ENCODE results near the gene MYH9.

Gene MYH9

DNA sequence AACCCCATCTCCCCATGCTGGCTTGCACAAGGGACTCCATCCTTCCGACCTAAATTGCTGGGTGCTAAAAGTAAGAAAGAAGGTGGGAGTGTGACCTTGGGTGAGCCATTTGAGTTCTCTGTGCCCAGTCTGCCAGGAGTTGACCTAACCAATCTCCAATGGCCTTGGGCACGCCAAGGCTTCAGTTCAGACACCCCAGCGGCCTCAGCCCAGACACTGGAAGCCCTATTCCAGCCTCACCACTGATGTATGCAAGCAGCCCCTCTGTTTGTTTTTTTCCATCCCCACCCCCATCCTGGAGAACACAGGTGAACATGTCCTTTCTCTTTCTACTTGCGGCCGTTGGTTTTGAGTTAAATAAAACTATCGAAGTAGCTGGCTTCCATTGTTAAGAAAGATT, 31.9 kb downstream of the MYH9 start:
- no peak for TF ChIP-seq CTCF (IDR thresholded peaks at IDR 0.05; ENCODE audit: low read depth, low read length)
- H3K4me3 ChIP-seq (ENCODE audit: low read depth, low read length): peak overlapping the region; percentile 39

DNA sequence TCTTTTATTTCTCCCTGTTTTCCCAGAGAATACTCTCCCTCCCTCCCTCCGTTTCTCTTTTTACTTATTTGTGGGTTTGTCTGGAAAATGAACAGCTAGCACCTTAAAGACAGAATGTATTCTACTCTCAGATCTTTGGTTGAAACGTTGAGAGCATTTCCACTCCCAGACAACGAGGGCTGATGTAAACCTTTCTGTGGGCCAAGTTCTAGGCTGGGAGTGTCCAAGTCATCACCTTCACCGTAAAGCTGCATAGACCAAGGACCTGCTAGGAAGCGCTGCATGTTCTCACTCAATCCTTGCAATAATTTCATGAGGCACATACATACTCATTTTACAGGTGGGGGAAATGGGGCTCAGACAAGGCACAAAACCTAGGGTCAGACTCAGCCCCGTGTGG, 32.4 kb downstream of the MYH9 start:
- H3K4me3 ChIP-seq (ENCODE audit: low read depth, low read length): peak overlapping the region; percentile 39
- no peak for TF ChIP-seq CTCF (IDR thresholded peaks at IDR 0.05; ENCODE audit: low read depth, low read length)

DNA sequence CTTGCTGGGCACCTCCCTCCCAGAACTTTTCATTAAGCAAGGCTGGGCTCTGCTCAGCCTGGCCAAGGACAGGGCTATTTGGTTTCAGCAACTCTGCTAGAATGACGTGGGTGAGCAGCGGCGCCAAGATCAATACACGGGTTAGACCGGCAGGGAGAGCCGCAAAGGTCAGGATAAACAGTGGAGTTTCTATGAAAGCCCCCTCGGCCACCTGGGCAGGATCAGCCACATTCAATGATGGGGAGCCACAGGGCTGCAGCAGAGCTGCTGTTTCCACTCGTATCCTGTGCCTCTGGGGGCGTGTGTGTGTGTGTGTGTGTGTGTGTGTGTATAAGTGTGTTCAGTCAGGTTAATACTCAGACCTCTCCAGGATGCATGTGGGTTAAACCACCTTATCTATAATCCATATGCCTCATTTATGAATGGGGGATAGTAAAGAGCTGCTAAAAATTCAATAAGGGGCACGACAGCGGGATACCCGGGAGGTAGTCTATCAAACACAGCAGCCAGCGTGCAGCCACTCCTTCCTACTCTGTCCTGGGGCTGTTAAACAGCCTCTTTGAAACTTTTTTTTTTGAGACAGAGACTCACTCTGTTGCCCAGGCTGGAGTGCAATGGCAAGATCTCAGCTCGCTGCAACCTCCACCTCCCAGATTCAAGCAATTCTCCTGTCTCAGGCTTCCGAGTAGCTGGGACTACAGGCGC, 34.8 kb downstream of the MYH9 start:
- peak overlapping the region; percentile 27 for H3K4me3 ChIP-seq (ENCODE audit: low read depth, low read length)
- no peak for TF ChIP-seq CTCF (IDR thresholded peaks at IDR 0.05; ENCODE audit: low read depth, low read length)

GRCh38 chr22:36351921-36352802, 35.6 kb downstream of the MYH9 start:
- no peak for TF ChIP-seq CTCF (IDR thresholded peaks at IDR 0.05; ENCODE audit: low read depth, low read length)
- H3K4me3 ChIP-seq (ENCODE audit: low read depth, low read length): peak overlapping the region; percentile 27

DNA sequence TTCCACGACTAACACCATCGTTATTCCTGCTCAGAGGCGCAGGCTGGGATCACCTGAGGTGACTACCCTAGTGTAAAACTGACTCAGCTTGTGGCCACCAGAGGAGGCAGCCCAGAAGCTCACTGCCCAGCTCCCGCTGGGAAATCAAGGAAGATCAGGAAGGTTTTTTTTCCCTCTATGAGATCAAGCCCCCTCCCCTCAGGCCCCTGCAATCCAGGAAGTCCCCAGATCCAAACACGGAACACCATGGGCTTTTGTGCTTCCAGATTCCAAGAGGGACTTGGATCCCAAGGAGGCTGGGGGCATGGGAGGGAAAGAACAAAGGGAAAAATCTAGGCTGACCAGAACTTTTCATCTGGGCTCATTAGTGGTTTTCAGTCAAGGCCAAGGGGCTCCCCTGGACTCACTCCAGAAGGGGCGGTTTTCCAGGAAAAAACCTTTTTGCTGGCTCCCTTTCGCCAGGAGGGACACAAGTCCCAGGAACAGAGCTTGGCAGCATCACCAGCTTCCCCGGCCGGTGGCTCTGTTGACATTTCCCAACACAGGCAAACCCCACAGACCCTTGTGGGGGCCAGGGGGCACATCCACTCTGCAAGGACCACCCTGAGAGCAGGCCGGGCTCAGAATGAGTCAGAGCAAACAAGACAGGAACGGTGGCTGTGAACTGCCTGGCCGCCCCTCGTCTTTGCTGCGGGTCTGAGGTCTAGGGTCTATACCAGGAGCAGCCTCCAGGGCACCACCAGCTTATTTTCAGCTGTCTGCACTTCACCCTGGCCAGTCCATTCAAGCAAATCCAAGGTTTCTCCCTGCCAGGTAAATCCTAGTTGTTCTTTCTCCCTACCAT, 36.8 kb downstream of the MYH9 start:
- H3K4me3 ChIP-seq (ENCODE audit: low read depth, low read length): peak overlapping the region; percentile 14
- TF ChIP-seq CTCF (IDR thresholded peaks at IDR 0.05; ENCODE audit: low read depth, low read length): no peak

DNA sequence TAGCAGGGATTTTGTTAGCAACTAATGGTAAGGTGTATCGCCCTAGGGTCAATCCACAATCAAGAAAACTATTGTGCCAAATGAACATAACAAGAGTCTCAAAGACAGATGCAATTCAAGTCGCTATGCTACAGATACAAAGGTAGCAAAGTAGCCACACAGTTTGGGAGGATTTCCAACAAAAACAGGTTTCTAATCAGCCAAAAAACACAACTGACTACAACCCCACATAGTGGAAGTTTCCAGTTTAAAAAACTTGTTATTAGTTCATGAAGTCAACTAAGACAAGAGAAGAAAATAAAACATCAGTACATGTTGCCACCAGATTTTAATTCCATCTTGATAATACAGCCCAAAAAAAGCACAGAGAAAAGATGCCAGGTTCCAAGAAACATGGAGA, 38.0 kb downstream of the MYH9 start:
- TF ChIP-seq CTCF (IDR thresholded peaks at IDR 0.05; ENCODE audit: low read depth, low read length): no peak
- no peak overlapping the region for H3K4me3 ChIP-seq (ENCODE audit: low read depth, low read length)
